ENCODE measurements around the gene SNX32.

Gene SNX32

GRCh38 chr11:65816696-65817095, 17.1 kb upstream of the SNX32 start:
- no peak overlapping the region for H2AFZ ChIP-seq (ENCODE audit: low read depth)
- no peak overlapping the region for H3K27ac ChIP-seq
- H3K4me3 ChIP-seq (IDR thresholded peaks at IDR 0.05; ENCODE audit: insufficient read depth, low read depth, low read length), result no peak overlapping the region
- H4K20me1 ChIP-seq (ENCODE audit: insufficient read depth), result no peaks in the 10 kb centered on the region
- no peak overlapping the region for H3K4me2 ChIP-seq
- peaks cover 17% of the 10 kb centered on the region for H3K4me1 ChIP-seq (ENCODE audit: low read depth, poor library complexity, severe bottlenecking)
- H3K36me3 ChIP-seq (ENCODE audit: insufficient read depth), result no peaks in the 10 kb centered on the region
- H3K27me3 ChIP-seq (ENCODE audit: insufficient read depth, low read depth), result no peaks in the 10 kb centered on the region
- no peak for TF ChIP-seq CTCF (conservative IDR thresholded peaks at IDR 0.05; ENCODE audit: low read depth, low read length)
- H3K9ac ChIP-seq, result no peak overlapping the region
- H3K79me2 ChIP-seq (ENCODE audit: insufficient read depth, low read depth), result no peaks in the 10 kb centered on the region

GRCh38 chr11:65817312-65817834, 16.4 kb upstream of the SNX32 start:
- no peak for TF ChIP-seq CTCF (conservative IDR thresholded peaks at IDR 0.05; ENCODE audit: low read depth, low read length)
- Histone ChIP-seq H2AFZ (ENCODE audit: low read depth) (peak overlapping the region; percentile 98), H3K27ac (peak overlapping the region; percentile 65; the same call in 1 of the 2 replicates), H3K9ac (peak overlapping the region; percentile 71), H3K4me1 (ENCODE audit: low read depth, poor library complexity, severe bottlenecking) (peaks cover 17% of the 10 kb centered on the region), H3K36me3 (ENCODE audit: insufficient read depth) (no peaks in the 10 kb centered on the region), H4K20me1 (ENCODE audit: insufficient read depth) (no peaks in the 10 kb centered on the region), H3K79me2 (ENCODE audit: insufficient read depth, low read depth) (no peaks in the 10 kb centered on the region), H3K27me3 (ENCODE audit: insufficient read depth, low read depth) (no peaks in the 10 kb centered on the region), H3K4me3 (IDR thresholded peaks at IDR 0.05; ENCODE audit: insufficient read depth, low read depth, low read length) (no peak overlapping the region), H3K4me2 (peak overlapping the region; percentile 66)

GRCh38 chr11:65817835-65818680, 15.7 kb upstream of the SNX32 start:
- peak overlapping the region; percentile 71 for H3K9ac ChIP-seq
- peak; percentile 91 for TF ChIP-seq CTCF (conservative IDR thresholded peaks at IDR 0.05; ENCODE audit: low read depth, low read length)
- peak overlapping the region; percentile 65 for H3K27ac ChIP-seq

GRCh38 chr11:65821107-65821506, 12.7 kb upstream of the SNX32 start:
- H3K4me2 ChIP-seq, result no peak overlapping the region
- peaks cover 17% of the 10 kb centered on the region for H3K4me1 ChIP-seq (ENCODE audit: low read depth, poor library complexity, severe bottlenecking)
- no peaks in the 10 kb centered on the region for H4K20me1 ChIP-seq (ENCODE audit: insufficient read depth)
- no peak overlapping the region for H3K27ac ChIP-seq
- no peak overlapping the region for H2AFZ ChIP-seq (ENCODE audit: low read depth)
- no peak for TF ChIP-seq CTCF (conservative IDR thresholded peaks at IDR 0.05; ENCODE audit: low read depth, low read length)
- no peaks in the 10 kb centered on the region for H3K27me3 ChIP-seq (ENCODE audit: insufficient read depth, low read depth)
- no peak overlapping the region for H3K4me3 ChIP-seq (IDR thresholded peaks at IDR 0.05; ENCODE audit: insufficient read depth, low read depth, low read length)
- H3K36me3 ChIP-seq (ENCODE audit: insufficient read depth), result no peaks in the 10 kb centered on the region
- H3K79me2 ChIP-seq (ENCODE audit: insufficient read depth, low read depth), result no peaks in the 10 kb centered on the region
- H3K9ac ChIP-seq, result no peak overlapping the region

More at GRCh38 chr11:65817835-65818680, 15.7 kb upstream of the SNX32 start:
- H3K4me1 ChIP-seq (ENCODE audit: low read depth, poor library complexity, severe bottlenecking), result peaks cover 17% of the 10 kb centered on the region
- H3K79me2 ChIP-seq (ENCODE audit: insufficient read depth, low read depth), result no peaks in the 10 kb centered on the region
- no peaks in the 10 kb centered on the region for H4K20me1 ChIP-seq (ENCODE audit: insufficient read depth)
- peak overlapping the region; percentile 98 for H2AFZ ChIP-seq (ENCODE audit: low read depth)
- H3K4me2 ChIP-seq, result peak overlapping the region; percentile 66
- no peaks in the 10 kb centered on the region for H3K36me3 ChIP-seq (ENCODE audit: insufficient read depth)
- no peaks in the 10 kb centered on the region for H3K27me3 ChIP-seq (ENCODE audit: insufficient read depth, low read depth)
- H3K4me3 ChIP-seq (IDR thresholded peaks at IDR 0.05; ENCODE audit: insufficient read depth, low read depth, low read length), result no peak overlapping the region

Data from KMS-11 (cell line).